ENCODE measurements around the gene LIPT2. TPM values are rescaled to one million over a fixed set of nuclear protein-coding genes. Genes with fewer than 3 reads are reported as not detected.

Gene LIPT2
- total RNA-seq, 1 experiment from 2014 or later = 9.3 TPM

DNA sequence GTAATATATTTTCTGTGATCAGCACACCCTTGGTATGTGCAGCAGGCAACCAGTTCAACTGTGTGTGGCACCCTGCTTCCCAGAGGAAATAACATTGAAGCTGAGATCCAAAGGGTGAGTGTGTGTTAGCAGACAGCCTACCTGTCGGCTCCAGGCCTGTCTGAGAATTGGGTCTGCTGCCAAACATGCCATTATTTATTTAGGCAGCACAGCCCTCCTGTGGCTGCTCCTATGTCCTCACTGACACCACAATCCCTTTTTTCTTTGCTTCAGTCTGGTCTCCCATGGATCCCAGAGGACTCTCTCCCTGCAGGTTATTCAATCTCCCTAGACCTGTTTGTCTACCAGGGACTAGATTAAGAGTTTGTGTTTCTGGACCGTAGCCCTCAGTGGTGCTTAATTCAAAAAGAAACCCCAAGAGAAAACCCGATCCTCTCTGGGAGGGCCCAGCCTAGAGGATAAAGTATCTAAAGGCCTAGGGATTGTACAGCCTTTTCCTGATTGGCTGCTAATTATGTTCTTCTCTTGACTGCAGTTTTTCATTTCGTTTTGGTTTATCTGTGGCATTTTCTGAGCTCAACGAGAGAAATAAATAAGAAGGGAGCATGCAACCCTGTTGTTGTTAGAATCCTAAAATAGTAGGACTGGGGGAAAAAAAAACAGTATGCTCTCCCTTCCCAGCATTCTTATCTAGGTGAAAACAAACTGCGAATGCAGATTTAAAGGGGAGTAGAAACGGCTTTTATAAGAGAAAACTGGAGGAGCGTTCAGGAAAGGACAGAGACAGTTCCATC lies 50.3 kb downstream of the LIPT2 start (continued):
- TF ChIP-seq, protein P1, sequence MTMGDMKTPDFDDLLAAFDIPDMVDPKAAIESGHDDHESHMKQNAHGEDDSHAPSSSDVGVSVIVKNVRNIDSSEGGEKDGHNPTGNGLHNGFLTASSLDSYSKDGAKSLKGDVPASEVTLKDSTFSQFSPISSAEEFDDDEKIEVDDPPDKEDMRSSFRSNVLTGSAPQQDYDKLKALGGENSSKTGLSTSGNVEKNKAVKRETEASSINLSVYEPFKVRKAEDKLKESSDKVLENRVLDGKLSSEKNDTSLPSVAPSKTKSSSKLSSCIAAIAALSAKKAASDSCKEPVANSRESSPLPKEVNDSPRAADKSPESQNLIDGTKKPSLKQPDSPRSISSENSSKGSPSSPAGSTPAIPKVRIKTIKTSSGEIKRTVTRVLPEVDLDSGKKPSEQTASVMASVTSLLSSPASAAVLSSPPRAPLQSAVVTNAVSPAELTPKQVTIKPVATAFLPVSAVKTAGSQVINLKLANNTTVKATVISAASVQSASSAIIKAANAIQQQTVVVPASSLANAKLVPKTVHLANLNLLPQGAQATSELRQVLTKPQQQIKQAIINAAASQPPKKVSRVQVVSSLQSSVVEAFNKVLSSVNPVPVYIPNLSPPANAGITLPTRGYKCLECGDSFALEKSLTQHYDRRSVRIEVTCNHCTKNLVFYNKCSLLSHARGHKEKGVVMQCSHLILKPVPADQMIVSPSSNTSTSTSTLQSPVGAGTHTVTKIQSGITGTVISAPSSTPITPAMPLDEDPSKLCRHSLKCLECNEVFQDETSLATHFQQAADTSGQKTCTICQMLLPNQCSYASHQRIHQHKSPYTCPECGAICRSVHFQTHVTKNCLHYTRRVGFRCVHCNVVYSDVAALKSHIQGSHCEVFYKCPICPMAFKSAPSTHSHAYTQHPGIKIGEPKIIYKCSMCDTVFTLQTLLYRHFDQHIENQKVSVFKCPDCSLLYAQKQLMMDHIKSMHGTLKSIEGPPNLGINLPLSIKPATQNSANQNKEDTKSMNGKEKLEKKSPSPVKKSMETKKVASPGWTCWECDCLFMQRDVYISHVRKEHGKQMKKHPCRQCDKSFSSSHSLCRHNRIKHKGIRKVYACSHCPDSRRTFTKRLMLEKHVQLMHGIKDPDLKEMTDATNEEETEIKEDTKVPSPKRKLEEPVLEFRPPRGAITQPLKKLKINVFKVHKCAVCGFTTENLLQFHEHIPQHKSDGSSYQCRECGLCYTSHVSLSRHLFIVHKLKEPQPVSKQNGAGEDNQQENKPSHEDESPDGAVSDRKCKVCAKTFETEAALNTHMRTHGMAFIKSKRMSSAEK (CRISPR knock-in tag; IDR thresholded peaks at IDR 0.05; ENCODE audit: borderline replicate concordance) = no peak
- TF ChIP-seq KAT7 (CRISPR knock-in tag; IDR thresholded peaks at IDR 0.05; ENCODE audit: borderline replicate concordance) = no peak
- no peak for TF ChIP-seq GABPB1 (CRISPR knock-in tag; IDR thresholded peaks at IDR 0.05)
- no peak for TF ChIP-seq SOX15 (CRISPR knock-in tag; IDR thresholded peaks at IDR 0.05)
- TF ChIP-seq, protein P2, sequence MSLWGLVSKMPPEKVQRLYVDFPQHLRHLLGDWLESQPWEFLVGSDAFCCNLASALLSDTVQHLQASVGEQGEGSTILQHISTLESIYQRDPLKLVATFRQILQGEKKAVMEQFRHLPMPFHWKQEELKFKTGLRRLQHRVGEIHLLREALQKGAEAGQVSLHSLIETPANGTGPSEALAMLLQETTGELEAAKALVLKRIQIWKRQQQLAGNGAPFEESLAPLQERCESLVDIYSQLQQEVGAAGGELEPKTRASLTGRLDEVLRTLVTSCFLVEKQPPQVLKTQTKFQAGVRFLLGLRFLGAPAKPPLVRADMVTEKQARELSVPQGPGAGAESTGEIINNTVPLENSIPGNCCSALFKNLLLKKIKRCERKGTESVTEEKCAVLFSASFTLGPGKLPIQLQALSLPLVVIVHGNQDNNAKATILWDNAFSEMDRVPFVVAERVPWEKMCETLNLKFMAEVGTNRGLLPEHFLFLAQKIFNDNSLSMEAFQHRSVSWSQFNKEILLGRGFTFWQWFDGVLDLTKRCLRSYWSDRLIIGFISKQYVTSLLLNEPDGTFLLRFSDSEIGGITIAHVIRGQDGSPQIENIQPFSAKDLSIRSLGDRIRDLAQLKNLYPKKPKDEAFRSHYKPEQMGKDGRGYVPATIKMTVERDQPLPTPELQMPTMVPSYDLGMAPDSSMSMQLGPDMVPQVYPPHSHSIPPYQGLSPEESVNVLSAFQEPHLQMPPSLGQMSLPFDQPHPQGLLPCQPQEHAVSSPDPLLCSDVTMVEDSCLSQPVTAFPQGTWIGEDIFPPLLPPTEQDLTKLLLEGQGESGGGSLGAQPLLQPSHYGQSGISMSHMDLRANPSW (CRISPR knock-in tag; conservative IDR thresholded peaks at IDR 0.05; ENCODE audit: low read depth) = no peak
- no peak for TF ChIP-seq SMAD4 (CRISPR knock-in tag; IDR thresholded peaks at IDR 0.05)

DNA sequence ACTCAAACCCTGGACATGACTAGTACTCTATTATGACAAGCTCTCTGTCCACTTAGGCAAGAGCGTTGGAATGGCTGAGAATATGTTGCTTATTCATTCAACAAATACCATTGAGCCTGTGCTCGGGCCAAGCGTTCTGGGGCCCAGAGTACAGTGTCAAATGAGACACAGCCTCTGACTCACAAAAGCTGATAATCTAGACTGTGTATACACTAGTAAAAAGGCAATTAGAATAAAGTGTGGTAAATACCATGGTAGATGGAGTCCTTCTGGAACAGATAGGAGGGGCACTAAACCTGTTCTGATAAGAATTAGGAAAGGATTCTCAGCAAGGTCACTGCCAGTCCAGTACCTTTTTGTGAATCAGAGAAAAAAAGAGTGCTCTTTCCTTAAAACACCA lies 50.9 kb downstream of the LIPT2 start:
- DNase-seq (ENCODE audit: low spot score) (no peak), ATAC-seq (no peak)
- ChIA-PET CTCF (interaction anchor here (0.6 to 2.3 kb wide), 3 partner anchors 54 to 187 kb away, joined by 3 to 10 read pairs (median 3); no protein-coding TSS in a partner anchor), POLR2A (no interaction called here)
- no peak overlapping the region for H3K27ac Mint-ChIP-seq
- TF ChIP-seq RORB (CRISPR knock-in tag; IDR thresholded peaks at IDR 0.05) = no peak
- TF ChIP-seq, protein P3, sequence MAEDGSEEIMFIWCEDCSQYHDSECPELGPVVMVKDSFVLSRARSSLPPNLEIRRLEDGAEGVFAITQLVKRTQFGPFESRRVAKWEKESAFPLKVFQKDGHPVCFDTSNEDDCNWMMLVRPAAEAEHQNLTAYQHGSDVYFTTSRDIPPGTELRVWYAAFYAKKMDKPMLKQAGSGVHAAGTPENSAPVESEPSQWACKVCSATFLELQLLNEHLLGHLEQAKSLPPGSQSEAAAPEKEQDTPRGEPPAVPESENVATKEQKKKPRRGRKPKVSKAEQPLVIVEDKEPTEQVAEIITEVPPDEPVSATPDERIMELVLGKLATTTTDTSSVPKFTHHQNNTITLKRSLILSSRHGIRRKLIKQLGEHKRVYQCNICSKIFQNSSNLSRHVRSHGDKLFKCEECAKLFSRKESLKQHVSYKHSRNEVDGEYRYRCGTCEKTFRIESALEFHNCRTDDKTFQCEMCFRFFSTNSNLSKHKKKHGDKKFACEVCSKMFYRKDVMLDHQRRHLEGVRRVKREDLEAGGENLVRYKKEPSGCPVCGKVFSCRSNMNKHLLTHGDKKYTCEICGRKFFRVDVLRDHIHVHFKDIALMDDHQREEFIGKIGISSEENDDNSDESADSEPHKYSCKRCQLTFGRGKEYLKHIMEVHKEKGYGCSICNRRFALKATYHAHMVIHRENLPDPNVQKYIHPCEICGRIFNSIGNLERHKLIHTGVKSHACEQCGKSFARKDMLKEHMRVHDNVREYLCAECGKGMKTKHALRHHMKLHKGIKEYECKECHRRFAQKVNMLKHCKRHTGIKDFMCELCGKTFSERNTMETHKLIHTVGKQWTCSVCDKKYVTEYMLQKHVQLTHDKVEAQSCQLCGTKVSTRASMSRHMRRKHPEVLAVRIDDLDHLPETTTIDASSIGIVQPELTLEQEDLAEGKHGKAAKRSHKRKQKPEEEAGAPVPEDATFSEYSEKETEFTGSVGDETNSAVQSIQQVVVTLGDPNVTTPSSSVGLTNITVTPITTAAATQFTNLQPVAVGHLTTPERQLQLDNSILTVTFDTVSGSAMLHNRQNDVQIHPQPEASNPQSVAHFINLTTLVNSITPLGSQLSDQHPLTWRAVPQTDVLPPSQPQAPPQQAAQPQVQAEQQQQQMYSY (CRISPR knock-in tag; IDR thresholded peaks at IDR 0.05) = no peak
- TF ChIP-seq ZNF138 (CRISPR knock-in tag; conservative IDR thresholded peaks at IDR 0.05) = no peak
- TF ChIP-seq SMAD4 (CRISPR knock-in tag; IDR thresholded peaks at IDR 0.05) = no peak
- no peak for TF ChIP-seq FOXK1 (CRISPR knock-in tag; IDR thresholded peaks at IDR 0.05)
- TF ChIP-seq TP53 (CRISPR knock-in tag; IDR thresholded peaks at IDR 0.05) = no peak
- TF ChIP-seq, protein P4, sequence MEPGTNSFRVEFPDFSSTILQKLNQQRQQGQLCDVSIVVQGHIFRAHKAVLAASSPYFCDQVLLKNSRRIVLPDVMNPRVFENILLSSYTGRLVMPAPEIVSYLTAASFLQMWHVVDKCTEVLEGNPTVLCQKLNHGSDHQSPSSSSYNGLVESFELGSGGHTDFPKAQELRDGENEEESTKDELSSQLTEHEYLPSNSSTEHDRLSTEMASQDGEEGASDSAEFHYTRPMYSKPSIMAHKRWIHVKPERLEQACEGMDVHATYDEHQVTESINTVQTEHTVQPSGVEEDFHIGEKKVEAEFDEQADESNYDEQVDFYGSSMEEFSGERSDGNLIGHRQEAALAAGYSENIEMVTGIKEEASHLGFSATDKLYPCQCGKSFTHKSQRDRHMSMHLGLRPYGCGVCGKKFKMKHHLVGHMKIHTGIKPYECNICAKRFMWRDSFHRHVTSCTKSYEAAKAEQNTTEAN (CRISPR knock-in tag; IDR thresholded peaks at IDR 0.05) = no peak
- H3K4me3 Mint-ChIP-seq = no peak overlapping the region
- H3K9me3 Mint-ChIP-seq = peaks cover 19% of the 10 kb centered on the region
- no peaks in the 10 kb centered on the region for H3K27me3 Mint-ChIP-seq (ENCODE audit: low read depth)
- no peaks in the 10 kb centered on the region for H3K36me3 Mint-ChIP-seq
- H3K4me1 Mint-ChIP-seq = peaks cover 17% of the 10 kb centered on the region

Other genes with a start within 250 kb of the LIPT2 start
- gene P4HA3, start 182.1 kb downstream of the LIPT2 start, total RNA-seq (2021) = 0.13 to 0.14 TPM in 2 of 3 replicates, not detected in the other
- gene PGM2L1, start 95.3 kb downstream of the LIPT2 start, total RNA-seq (2021) = 23.1 to 34.1 TPM (median 24.8 TPM) in 3 replicates
- gene KCNE3, start 26.2 kb downstream of the LIPT2 start, total RNA-seq (2021) = 1.9 to 3.7 TPM (median 3.5 TPM) in 3 replicates
- gene POLD3, start 98.9 kb upstream of the LIPT2 start, total RNA-seq (2021) = 21.9 to 24.1 TPM (median 23.4 TPM) in 3 replicates
- gene CHRDL2, start 237.7 kb upstream of the LIPT2 start, total RNA-seq (2021) = 0.25 to 0.55 TPM (median 0.37 TPM) in 3 replicates